HG02763 (cell line): ENCODE data around the gene PLEKHA8.
"Not testable (repeated sequence)": the region's sequence is repeated elsewhere in the genome, so short reads cannot be mapped to it uniquely, and the experiment has no call there.

Source experiments
- ATAC-seq: cut with Tn5 transposase; IDR thresholded peaks from one replicate; pipeline ENCODE4 v1.9.1; 2021; ENCODE audit warnings: mild to moderate bottlenecking, moderate library complexity; ENCODE audit not compliant: unreplicated experiment

PLEKHA8 gene

DNA sequence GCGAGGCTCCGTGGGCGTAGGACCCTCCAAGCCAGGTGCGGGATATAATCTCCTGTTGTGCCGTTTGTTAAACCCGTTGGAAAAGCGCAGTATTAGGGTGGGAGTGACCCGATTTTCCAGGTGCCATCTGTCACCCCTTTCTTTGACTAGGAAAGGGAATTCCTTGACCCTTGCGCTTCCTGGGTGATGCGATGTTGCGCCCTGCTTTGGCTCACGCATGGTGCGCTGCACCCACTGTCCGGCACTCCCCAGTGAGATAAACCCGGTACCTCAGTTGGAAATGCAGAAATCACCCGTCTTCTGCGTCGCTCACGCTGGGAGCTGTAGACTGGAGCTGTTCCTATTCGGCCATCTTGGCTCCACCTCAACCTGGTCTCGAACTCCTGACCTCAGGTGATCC, 70.4 kb downstream of the PLEKHA8 start:
- ATAC-seq: not testable (repeated sequence)

GRCh38 chr7:30102281-30102680, 74.1 kb downstream of the PLEKHA8 start:
- no peak for ATAC-seq

GRCh38 chr7:30104157-30104556, 75.9 kb downstream of the PLEKHA8 start:
- ATAC-seq: no peak

GRCh38 chr7:30112103-30112713, 84.0 kb downstream of the PLEKHA8 start:
- ATAC-seq: no peak

GRCh38 chr7:30113144-30113543, 84.9 kb downstream of the PLEKHA8 start:
- no peak for ATAC-seq

- no peak for ATAC-seq
These were observed 86.5 kb downstream of the PLEKHA8 start for GRCh38 chr7:30114536-30115238.

GRCh38 chr7:30115709-30116297, 87.6 kb downstream of the PLEKHA8 start:
- no peak for ATAC-seq

DNA sequence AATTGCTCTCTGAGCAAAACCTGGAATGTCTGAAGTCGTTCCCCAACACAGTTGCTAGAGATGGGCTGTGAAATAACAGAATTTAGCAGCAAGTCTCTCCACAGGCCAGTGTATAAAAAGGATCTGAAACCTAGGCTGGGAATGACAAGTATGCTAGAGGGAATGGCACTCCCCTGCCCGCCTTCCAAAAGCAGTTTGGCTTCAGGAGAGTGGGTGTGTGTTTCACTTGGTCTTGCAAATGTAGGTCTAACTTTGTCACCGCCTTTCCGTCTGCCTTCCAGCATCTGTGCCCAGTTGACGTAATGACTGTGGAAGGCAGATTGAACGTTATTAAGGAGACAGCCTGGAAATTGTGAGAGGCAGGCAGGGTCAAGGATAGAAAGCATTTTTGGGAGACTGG, 88.6 kb downstream of the PLEKHA8 start:
- ATAC-seq: no peak

- no peak for ATAC-seq
These were observed 89.7 kb downstream of the PLEKHA8 start for GRCh38 chr7:30117896-30118295.

DNA sequence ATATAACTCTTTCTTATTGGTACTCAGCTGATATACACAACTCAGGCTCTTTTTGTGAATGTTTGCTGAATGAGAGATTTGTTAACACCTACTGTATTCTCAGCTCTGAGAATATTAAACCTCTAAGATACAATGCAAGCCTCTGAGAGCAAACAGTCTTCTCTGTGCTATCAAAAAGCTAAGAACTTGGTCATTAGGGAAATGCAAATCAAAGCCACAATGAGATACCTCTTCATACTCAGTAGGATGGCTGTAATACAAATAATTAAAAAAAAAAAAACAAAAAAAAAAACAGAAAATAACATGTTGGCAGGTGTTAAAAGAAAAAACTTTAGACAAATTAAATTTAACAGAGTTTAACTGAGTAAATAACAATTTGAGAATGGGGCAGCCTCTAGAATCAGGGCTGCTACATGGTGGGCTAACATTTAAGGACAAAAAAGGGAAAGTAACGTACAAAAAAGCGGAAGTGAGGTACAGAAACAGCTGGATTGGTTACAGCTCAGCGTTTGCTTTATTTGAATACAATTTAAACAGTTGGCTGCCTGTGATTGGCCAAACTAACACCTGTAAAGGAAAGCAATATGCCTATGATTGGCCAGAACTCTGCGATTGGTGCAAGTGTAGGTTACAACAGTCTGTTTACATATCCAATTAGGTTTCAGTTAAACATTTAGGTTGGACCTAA, 91.8 kb downstream of the PLEKHA8 start:
- ATAC-seq: no peak

DNA sequence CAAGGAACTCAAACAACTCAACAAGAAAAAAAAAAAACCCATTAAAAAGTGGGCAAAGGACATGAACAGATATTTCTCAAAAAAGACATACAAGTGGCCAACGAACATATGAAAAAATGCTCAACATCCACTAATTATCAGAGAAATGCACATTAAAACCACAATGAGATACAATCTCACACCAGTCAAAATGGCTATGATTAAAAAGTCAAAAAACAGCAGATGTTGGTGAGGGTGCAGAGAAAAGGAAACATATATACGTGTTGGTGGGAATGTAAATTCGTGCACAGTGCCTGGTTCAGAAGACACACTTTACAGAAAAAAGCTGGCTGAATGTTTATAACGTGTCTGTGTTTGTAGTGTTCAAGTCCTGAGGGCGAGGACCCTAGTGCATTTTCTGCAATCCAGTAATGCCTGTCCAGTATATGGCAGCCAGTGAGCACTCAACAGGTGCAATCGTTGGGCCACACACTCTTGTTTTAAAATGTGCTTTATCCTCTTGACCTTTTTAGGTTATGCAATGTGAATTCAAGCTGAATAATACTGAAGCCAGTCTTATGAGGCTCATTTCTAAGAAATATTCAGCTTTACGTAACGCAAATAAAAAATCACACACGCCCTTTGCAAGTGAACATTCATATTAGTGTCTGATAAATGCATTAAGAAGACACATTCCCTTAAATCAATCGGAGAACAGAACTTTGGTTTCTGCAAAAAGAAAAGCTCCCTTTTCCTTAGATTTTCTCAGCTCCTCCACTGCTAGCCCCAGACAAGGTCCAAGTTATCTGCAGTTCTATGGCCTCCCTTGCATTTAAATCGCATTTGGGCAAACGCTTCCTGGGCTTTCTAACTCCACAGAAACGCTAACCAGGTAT, 105.8 kb downstream of the PLEKHA8 start:
- no peak for ATAC-seq

- peak; percentile 84 for ATAC-seq
These were observed 106.5 kb downstream of the PLEKHA8 start, which contains the start of gene MTURN for GRCh38 chr7:30134611-30135300. TSS of gene MTURN (plus strand) at chr7:30134986. CDS start at chr7:30135137, 151 bp downstream.

GRCh38 chr7:30135301-30136116, 107.3 kb downstream of the PLEKHA8 start:
- peak; percentile 21 for ATAC-seq

DNA sequence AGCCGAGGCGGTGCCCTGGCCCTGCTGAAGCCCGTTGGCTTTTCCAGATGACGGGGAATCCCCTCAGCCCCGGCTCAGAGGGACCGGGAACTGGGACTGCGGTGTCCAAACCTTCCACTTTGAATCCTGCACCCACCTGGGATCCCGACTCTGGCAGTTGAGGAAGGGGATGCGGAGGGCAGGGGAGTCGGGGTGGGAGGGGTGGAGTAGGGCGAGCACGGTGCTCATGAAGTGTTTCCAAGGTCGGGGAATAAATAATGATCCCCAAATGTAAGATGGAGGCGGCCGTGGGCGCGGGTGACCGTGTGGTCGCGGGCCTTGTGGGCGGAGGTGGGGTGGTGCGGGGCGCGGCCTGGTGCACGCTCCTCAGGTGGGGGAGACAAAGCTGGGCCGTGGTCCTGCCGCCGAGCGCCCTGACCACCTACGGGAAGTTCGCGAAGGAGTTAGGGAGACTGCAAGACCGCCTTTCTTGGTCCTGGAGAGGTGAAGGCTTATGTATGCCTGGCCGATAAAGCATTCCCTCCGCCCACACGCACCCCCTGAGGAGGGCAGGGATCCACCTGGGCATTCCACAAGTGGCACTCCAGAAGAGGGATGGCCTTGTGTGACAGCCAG, 108.0 kb downstream of the PLEKHA8 start:
- no peak for ATAC-seq

GRCh38 chr7:30136743-30137485, 108.7 kb downstream of the PLEKHA8 start:
- ATAC-seq: no peak

DNA sequence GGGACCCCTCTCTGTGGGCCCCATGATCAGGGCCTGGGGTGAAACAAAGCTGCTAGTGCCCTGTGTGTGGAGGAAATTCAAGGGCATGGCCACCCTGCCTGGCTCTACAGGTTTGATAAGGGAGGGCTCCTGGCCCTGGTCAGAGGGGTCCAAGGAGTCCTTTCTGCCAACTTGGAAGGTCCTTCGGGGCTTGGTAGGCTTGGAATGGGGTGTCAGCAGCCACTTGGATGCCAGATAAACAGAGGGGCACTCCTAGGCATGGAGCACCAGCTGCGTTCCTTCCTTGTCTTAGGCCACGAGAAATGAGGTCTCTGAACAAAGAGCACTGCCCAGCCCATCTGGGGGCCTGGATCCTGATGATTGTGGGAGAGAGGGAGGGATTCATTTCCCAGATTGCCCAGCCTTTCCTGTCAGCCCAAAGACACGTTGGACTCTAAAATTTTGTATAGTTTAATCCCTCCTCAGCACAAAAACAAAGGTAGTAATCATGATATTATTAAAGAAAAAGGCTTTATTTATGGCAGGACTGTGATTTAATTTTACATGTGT, 111.7 kb downstream of the PLEKHA8 start:
- ATAC-seq: no peak

DNA sequence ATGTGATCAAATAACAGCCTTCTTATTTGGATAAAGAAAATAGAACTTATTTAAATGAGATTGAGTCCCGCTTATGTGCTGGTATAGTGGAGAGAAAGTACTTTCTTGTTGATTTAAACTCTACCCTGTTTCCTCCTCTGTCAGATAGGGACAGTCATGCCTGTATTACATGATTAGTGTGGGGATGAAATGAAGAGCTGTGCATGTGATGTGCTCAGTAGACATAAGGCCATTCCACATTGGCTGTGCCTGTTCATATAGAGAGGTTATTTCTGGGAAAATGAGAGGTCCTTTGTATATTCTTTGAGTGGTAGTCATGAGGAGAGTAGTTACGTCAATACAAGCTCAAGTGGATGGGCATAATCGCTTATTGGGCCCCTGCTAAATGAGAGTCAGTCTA, 112.2 kb downstream of the PLEKHA8 start:
- ATAC-seq: no peak

- ATAC-seq: no peak
These were observed 114.5 kb downstream of the PLEKHA8 start for GRCh38 chr7:30142710-30143109.
